ENCODE results near the gene PIP5K1B.

- TF ChIP-seq YY1 (IDR thresholded peaks at IDR 0.05; ENCODE audit: insufficient read depth, insufficient read length) (no peak), SUZ12 (IDR thresholded peaks at IDR 0.05; ENCODE audit: extremely low read depth, insufficient read depth, insufficient read length) (no peak), ZNF274 (IDR thresholded peaks at IDR 0.05; ENCODE audit: low read depth, low read length) (no peak)
These were observed 37.3 kb downstream of the PIP5K1B start for GRCh38 chr9:68742333-68742730.

Measured in NT2/D1 (cell line).